Prostate gland (tissue), 2 donors: ENCODE data around the gene ATF5. TPM values are rescaled to one million over a fixed set of nuclear protein-coding genes. Genes with fewer than 3 reads are reported as not detected.
"Not testable (repeated sequence)": the region's sequence is repeated elsewhere in the genome, so short reads cannot be mapped to it uniquely, and the experiment has no call there.

Source experiments
- DNase-seq: peaks from one replicate; pipeline ENCODE4 v3.0.0-alpha.2; 2019; ENCODE audit warnings: low spot score
- H3K27ac ChIP-seq, 2 donors: fragments of 200-600 bp; sonication (generic); 2 replicates each; pipeline ENCODE4 v1.5.1; 2017 to 2019
- H3K27me3 ChIP-seq: fragments of 200-600 bp; sonication (generic); replicated peaks from 2 replicates; pipeline ENCODE4 v1.5.1; 2019; ENCODE audit not compliant: insufficient read depth
- H3K36me3 ChIP-seq, 2 donors: fragments of 200-600 bp; sonication (generic); 1 replicate in 1 of 2; 2 replicates in 1 of 2; pipeline versions ENCODE4 v1.5.1 to v1.8.1; 2017 to 2019
- H3K4me1 ChIP-seq: fragments of 200-600 bp; sonication (generic); replicated peaks from 2 replicates; pipeline ENCODE4 v1.5.1; 2019
- H3K4me3 ChIP-seq, 2 donors: fragments of 200-600 bp; sonication (generic); 2 replicates each; pipeline ENCODE4 v1.5.1; 2017 to 2019
- H3K9me3 ChIP-seq: fragments of 200-600 bp; sonication (generic); 2 replicates; pipeline ENCODE4 v1.5.1; 2017
- POLR2A ChIP-seq: fragments of 450-650 bp; IDR thresholded peaks from one replicate; pipeline ENCODE4 v1.6.1; 2016; ENCODE audit warnings: antibody characterized with exemption, mild to moderate bottlenecking
- POLR2AphosphoS5 ChIP-seq: sonication (generic); formaldehyde crosslinking; IDR thresholded peaks from one replicate; pipeline ENCODE4 v1.6.1; 2017; ENCODE audit warnings: antibody characterized with exemption
- WGBS: methylation state at CpG from one replicate; pipeline ENCODE4 v1.1.5; 2018; 5-methylcytosine and 5-hydroxymethylcytosine counted together
- intact Hi-C: fragments of 100-400 bp; cut with DNase I; formaldehyde crosslinking; loops from one replicate; pipeline ENCODE4 v1.14.2; 2022
- total RNA-seq, 2 donors: library from RNA; depleted of rRNA; stranded (reverse); fragments of >200 nt; gene quantifications; one replicate each; pipeline ENCODE4 v1.1.0, GENCODE V29; 2016
- TF ChIP-seq, protein P1 (sequence below), 4 experiments: fragments of 200-600 bp in 2 of 4; fragments of 450-650 bp in 2 of 4; sonication (generic) in 2 of 4; IDR thresholded peaks; 1 replicate in 3 of 4; 2 replicates in 1 of 4; pipeline ENCODE4 v1.5.1; 2016 to 2019; ENCODE audit warnings: antibody characterized with exemption in 4 of 4, mild to moderate bottlenecking in 2 of 4, moderate library complexity in 2 of 4

Gene ATF5
- total RNA-seq, 2 donors from 2014 or later = 14.0 to 16.4 TPM

DNA sequence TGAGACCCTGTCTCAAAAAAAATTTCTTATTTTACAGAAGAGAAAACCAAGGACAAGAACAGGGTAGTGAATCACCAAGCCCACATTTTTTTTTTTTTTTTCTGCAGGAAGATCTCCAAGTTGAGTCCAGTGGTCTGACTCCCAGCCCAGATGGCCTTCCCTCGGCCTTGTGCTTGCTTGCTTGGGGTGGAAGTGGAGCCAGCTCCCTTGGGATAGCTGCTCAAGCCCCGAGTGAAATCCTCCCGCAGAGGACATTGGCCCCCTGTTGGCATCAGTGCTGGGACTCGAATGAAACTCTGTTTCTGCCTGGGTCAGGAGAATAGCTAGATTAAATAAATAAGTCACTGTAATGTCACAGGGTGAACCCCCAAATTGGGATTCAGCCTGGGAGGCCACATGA lies 9.7 kb downstream of the ATF5 start:
- no peak for DNase-seq
- Histone ChIP-seq H3K27me3 (no peaks in the 10 kb centered on the region), H3K27ac (no peak overlapping the region), H3K4me3 (no peak overlapping the region), H3K36me3 (no peaks in the 10 kb centered on the region), H3K4me1 (peaks cover 3% of the 10 kb centered on the region), H3K9me3 (no peaks in the 10 kb centered on the region)
- intact Hi-C loops = loop anchor here (10.0 kb wide), 2 partner anchors 86 to 196 kb away; partner anchors contain the start of genes VRK3 and ZNF473
- WGBS = 81% methylated on average over 4 of the region's 4 CpGs
- no peak for TF ChIP-seq POLR2A
- no peak for TF ChIP-seq POLR2AphosphoS5
- TF ChIP-seq, protein P1, sequence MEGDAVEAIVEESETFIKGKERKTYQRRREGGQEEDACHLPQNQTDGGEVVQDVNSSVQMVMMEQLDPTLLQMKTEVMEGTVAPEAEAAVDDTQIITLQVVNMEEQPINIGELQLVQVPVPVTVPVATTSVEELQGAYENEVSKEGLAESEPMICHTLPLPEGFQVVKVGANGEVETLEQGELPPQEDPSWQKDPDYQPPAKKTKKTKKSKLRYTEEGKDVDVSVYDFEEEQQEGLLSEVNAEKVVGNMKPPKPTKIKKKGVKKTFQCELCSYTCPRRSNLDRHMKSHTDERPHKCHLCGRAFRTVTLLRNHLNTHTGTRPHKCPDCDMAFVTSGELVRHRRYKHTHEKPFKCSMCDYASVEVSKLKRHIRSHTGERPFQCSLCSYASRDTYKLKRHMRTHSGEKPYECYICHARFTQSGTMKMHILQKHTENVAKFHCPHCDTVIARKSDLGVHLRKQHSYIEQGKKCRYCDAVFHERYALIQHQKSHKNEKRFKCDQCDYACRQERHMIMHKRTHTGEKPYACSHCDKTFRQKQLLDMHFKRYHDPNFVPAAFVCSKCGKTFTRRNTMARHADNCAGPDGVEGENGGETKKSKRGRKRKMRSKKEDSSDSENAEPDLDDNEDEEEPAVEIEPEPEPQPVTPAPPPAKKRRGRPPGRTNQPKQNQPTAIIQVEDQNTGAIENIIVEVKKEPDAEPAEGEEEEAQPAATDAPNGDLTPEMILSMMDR (IDR thresholded peaks at IDR 0.05) = no peak

- TF ChIP-seq, protein P1 (IDR thresholded peaks at IDR 0.05) = no peak
- no peak for TF ChIP-seq POLR2A
- TF ChIP-seq POLR2AphosphoS5 = no peak
- Histone ChIP-seq H3K4me1 (peaks cover 3% of the 10 kb centered on the region), H3K9me3 (no peaks in the 10 kb centered on the region), H3K36me3 (no peaks in the 10 kb centered on the region), H3K4me3 (no peak overlapping the region), H3K27ac (no peak overlapping the region), H3K27me3 (no peaks in the 10 kb centered on the region)
- 67% methylated on average over 7 of the region's 7 CpGs for WGBS
- intact Hi-C loops = loop anchor here (10.0 kb wide), 2 partner anchors 85 to 195 kb away; partner anchors contain the start of genes VRK3 and ZNF473
- no peak for DNase-seq
Observed at GRCh38 chr19:49939721-49940481, 10.9 kb downstream of the ATF5 start.

DNA sequence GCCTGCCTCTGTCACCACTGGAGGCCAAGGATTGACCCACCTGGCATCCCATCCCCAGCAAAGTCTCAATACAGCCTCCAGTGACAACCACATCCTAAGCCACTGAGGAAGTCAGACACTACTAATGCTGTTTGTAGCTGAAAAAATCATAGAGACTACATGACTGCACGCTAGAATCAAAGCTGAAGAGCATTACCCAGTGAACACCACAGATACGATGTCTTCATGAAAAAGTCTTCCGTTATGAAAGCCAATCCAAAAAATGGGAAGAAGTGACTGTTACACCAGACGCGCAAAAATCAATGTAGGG lies 11.4 kb downstream of the ATF5 start:
- Histone ChIP-seq H3K36me3 (no peaks in the 10 kb centered on the region), H3K4me1 (peaks cover 3% of the 10 kb centered on the region), H3K4me3 (no peak overlapping the region), H3K27ac (no peak overlapping the region), H3K9me3 (no peaks in the 10 kb centered on the region), H3K27me3 (no peaks in the 10 kb centered on the region)
- DNase-seq = no peak
- no peak for TF ChIP-seq POLR2A
- TF ChIP-seq, protein P1 (IDR thresholded peaks at IDR 0.05) = no peak
- TF ChIP-seq POLR2AphosphoS5 = no peak
- intact Hi-C loops = no loop called here
- WGBS = 90% methylated on average over 5 of the region's 5 CpGs

DNA sequence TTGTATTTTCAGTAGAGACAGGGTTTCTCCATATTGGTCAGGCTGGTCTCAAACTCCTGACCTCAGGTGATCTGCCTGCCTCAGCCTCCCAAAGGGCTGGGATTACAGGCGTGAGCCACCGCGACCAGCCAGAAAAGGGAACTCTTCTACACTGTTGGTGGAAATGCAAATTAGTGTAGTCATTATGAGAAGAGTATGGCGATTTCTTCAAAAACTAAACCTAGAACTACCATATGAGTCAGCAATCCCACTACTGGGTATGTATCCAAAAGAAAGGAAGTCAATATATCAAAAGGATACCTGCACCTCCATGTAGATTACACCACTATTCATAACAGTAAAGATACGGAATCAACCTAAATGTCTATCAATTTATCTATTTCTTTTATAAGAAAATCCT lies 15.6 kb downstream of the ATF5 start:
- H3K27me3 ChIP-seq, H3K9me3 ChIP-seq, intact Hi-C loops, H3K27ac ChIP-seq, H3K4me1 ChIP-seq, H3K36me3 ChIP-seq, H3K4me3 ChIP-seq, DNase-seq: not testable (repeated sequence)
- 88% methylated on average over 5 of the region's 5 CpGs for WGBS

GRCh38 chr19:49946415-49946814 lies 17.4 kb downstream of the ATF5 start:
- H3K9me3 ChIP-seq = no peaks in the 10 kb centered on the region
- DNase-seq = no peak
- H3K36me3 ChIP-seq = no peaks in the 10 kb centered on the region
- no peak overlapping the region for H3K4me3 ChIP-seq
- 79% methylated on average over 8 of the region's 8 CpGs for WGBS
- intact Hi-C loops = no loop called here
- no peaks in the 10 kb centered on the region for H3K4me1 ChIP-seq
- TF ChIP-seq, protein P1 (IDR thresholded peaks at IDR 0.05) = no peak
- no peak for TF ChIP-seq POLR2AphosphoS5
- no peak for TF ChIP-seq POLR2A
- H3K27ac ChIP-seq = no peak overlapping the region
- H3K27me3 ChIP-seq = no peaks in the 10 kb centered on the region
